Neural progenitor cell (in vitro differentiated cells): ENCODE data around the gene SRRM5.

Experiments
- CTCF ChIP-seq: fragments of 200-600 bp; sonication (generic); IDR thresholded peaks from 2 replicates; pipeline ENCODE4 v1.5.1; 2017; ENCODE audit warnings: antibody characterized with exemption, mild to moderate bottlenecking
- EZH2 ChIP-seq: fragments of 200-600 bp; sonication (generic); IDR thresholded peaks from 2 replicates; pipeline ENCODE4 v1.6.1; 2017; ENCODE audit warnings: antibody characterized with exemption, mild to moderate bottlenecking, moderate library complexity
- EZH2phosphoT487 ChIP-seq: fragments of 200-600 bp; sonication (generic); IDR thresholded peaks from 2 replicates; pipeline ENCODE4 v1.6.1; 2017; ENCODE audit warnings: antibody characterized with exemption

GRCh38 chr19:43620061-43621001, 8.4 kb downstream of the SRRM5 start:
- TF ChIP-seq CTCF (no peak), EZH2 (no peak), EZH2phosphoT487 (no peak)
